ENCODE data around the gene MCC.
A peak's percentile ranks its signal among the peaks of the same experiment; 100 is the strongest.

MCC gene

GRCh38 chr5:113166852-113167366 is 321.3 kb downstream of the MCC start:
- peak; percentile 17 for DNase-seq

GRCh38 chr5:113166261-113166660 is 322.0 kb downstream of the MCC start:
- no peak for DNase-seq

- DNase-seq: no peak
These were observed 324.2 kb downstream of the MCC start for GRCh38 chr5:113164021-113164420.

GRCh38 chr5:113163328-113163727 is 324.9 kb downstream of the MCC start:
- no peak for DNase-seq

- no peak for DNase-seq
These were observed 325.5 kb downstream of the MCC start for GRCh38 chr5:113162770-113163169.

- no peak for DNase-seq
These were observed 326.0 kb downstream of the MCC start for GRCh38 chr5:113162208-113162607.

- DNase-seq: no peak
These were observed 326.4 kb downstream of the MCC start for GRCh38 chr5:113161806-113162205.

- no peak for DNase-seq
These were observed 330.4 kb downstream of the MCC start for GRCh38 chr5:113157886-113158285.

- no peak for DNase-seq
These were observed 331.9 kb downstream of the MCC start for GRCh38 chr5:113156271-113156877.

GRCh38 chr5:113153512-113154097 is 334.6 kb downstream of the MCC start:
- DNase-seq: no peak

GRCh38 chr5:113152380-113152740 is 335.9 kb downstream of the MCC start:
- no peak for DNase-seq

- no peak for DNase-seq
These were observed 336.4 kb downstream of the MCC start for GRCh38 chr5:113151641-113152379.

- no peak for DNase-seq
These were observed 337.4 kb downstream of the MCC start for GRCh38 chr5:113150821-113151220.

- DNase-seq: no peak
These were observed 338.0 kb downstream of the MCC start for GRCh38 chr5:113150221-113150620.

- DNase-seq: peak; percentile 20
These were observed 340.7 kb downstream of the MCC start for GRCh38 chr5:113147537-113147936.

- DNase-seq: peak; percentile 33
These were observed 341.1 kb downstream of the MCC start for GRCh38 chr5:113147101-113147508.

GRCh38 chr5:113145757-113146387 is 342.4 kb downstream of the MCC start:
- DNase-seq: no peak

GRCh38 chr5:113142186-113142585 is 346.1 kb downstream of the MCC start:
- no peak for DNase-seq

- no peak for DNase-seq
These were observed 347.2 kb downstream of the MCC start for GRCh38 chr5:113140837-113141671.

- DNase-seq: no peak
These were observed 354.9 kb downstream of the MCC start for GRCh38 chr5:113133211-113133975.

- no peak for DNase-seq
These were observed 355.7 kb downstream of the MCC start for GRCh38 chr5:113132564-113132963.

All from retina (tissue), 1 donor.